Activated naive CD8-positive, alpha-beta T cell (primary cell): Measurements from ENCODE around the gene PYROXD2.
"Not testable (repeated sequence)": the region's sequence is repeated elsewhere in the genome, so short reads cannot be mapped to it uniquely, and the experiment has no call there.

ENCODE experiments used
- H3K27ac Mint-ChIP-seq: one replicate; pipeline ENCODE4 v1.8.0; 2021; ENCODE audit warnings: mixed read lengths
- H3K27me3 Mint-ChIP-seq: one replicate; pipeline ENCODE4 v1.8.0; 2021; ENCODE audit warnings: mixed read lengths
- H3K36me3 Mint-ChIP-seq: one replicate; pipeline ENCODE4 v1.8.0; 2021; ENCODE audit warnings: mixed read lengths
- H3K4me1 Mint-ChIP-seq: one replicate; pipeline ENCODE4 v1.8.0; 2021; ENCODE audit warnings: low read depth, mixed read lengths
- H3K4me3 Mint-ChIP-seq: one replicate; pipeline ENCODE4 v1.8.0; 2021; ENCODE audit warnings: mild to moderate bottlenecking, mixed read lengths
- H3K9me3 Mint-ChIP-seq: one replicate; pipeline ENCODE4 v1.8.0; 2021; ENCODE audit warnings: low read depth, mixed read lengths

Gene PYROXD2

DNA sequence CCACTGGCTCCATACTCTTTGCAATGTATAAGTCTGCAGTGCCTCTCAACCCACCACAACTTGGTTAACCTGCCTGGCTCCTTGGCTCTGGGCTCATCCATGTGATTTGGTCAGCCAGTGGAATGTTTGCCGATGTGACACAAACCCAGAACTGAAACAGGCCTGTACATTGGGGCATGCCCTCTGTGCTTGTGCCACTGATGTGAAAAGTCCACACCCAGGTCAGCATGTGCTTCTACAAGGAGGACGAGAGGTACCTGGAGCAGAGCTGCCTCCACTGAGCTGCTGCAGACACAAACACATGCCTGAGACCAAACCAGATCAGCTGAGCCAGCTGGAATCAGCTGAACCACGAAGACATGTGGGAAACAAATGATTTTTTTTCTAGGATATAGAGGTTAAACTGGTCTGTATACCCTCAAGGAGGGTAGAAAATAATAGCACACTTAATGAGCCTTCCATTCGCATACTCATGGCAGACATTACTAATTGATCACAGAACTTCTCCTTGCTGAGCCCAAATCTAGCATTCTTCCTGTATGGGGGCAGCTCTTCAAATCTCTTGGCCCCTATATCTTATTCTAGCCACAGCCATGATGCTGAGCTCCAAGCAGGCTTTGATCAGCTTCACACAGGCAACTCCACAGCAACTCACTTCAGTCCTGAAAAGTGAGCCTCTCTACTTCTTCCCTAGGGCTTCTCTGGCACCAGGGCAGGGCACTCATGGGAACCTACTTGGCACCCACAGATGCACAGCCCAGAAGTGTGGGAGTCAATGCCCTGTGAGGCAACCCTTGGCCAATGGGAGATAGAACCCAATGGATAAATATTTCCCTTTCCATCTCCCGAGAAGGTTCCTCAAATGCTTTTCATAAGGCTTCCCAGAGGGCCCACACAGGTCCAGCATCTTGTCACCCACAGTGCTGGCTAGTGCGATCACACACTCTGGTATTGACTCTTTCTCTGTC, 18.6 kb downstream of the PYROXD2 start:
- H3K27me3 Mint-ChIP-seq: no peaks in the 10 kb centered on the region
- peaks cover 30% of the 10 kb centered on the region for H3K36me3 Mint-ChIP-seq
- peaks cover 12% of the 10 kb centered on the region for H3K4me1 Mint-ChIP-seq
- no peaks in the 10 kb centered on the region for H3K9me3 Mint-ChIP-seq
- H3K27ac Mint-ChIP-seq: no peak overlapping the region
- H3K4me3 Mint-ChIP-seq: no peak overlapping the region

DNA sequence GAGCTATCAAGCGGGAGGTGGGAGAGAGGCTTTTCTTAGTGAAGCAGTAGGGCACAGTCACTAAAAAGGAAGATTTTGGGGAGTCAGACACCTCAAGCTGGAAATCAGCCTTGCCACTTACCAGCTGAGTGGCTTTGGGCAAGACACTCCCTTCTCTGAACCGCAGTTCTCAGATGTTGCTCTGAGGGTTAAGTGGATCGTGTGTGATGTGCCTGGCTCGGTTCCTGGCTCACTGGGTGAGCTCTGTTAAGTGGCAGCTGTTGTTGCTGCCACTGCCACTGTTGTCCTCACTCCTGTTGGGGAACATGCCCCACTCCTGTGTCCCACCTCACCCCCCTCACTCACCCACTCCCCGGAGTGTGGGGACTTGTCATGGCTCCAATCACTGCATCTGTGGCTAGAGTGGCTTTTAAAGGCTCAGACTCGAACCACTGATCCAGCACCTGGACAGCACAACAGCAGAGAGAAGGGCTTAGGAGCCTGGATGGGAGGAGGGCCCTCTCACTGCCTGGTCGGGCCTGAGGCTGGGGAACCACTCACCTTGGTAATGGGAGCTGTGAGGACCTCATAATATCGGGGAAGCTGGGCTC, 20.0 kb downstream of the PYROXD2 start:
- peaks cover 24% of the 10 kb centered on the region for H3K4me1 Mint-ChIP-seq
- H3K27me3 Mint-ChIP-seq: no peaks in the 10 kb centered on the region
- H3K36me3 Mint-ChIP-seq: peaks cover 26% of the 10 kb centered on the region
- H3K9me3 Mint-ChIP-seq: no peaks in the 10 kb centered on the region
- H3K27ac Mint-ChIP-seq: no peak overlapping the region
- no peak overlapping the region for H3K4me3 Mint-ChIP-seq

DNA sequence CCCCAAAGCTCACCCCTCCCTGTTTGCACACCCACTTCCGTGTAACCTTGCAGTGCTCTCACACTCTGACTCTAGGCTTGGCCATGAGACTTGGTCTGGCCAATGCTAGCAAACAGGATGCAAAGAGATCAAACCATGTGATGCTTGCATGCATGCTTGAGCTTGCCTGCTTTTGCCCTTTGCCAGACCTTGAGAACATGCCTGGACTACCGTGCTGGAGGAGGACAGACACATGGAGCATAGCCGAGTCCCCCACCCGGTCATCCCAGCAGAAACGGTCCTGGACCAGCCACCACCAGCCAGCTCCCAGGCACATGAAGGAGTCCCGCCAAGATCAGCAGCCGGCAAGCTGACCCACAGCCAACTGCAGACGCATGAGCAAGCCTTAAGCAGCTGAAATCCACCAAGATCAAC, 23.4 kb downstream of the PYROXD2 start:
- Mint-ChIP-seq H3K9me3 (no peaks in the 10 kb centered on the region), H3K27ac (no peak overlapping the region), H3K27me3 (no peaks in the 10 kb centered on the region), H3K36me3 (peaks cover 28% of the 10 kb centered on the region), H3K4me3 (peak overlapping the region; percentile 65), H3K4me1 (peaks cover 24% of the 10 kb centered on the region)

DNA sequence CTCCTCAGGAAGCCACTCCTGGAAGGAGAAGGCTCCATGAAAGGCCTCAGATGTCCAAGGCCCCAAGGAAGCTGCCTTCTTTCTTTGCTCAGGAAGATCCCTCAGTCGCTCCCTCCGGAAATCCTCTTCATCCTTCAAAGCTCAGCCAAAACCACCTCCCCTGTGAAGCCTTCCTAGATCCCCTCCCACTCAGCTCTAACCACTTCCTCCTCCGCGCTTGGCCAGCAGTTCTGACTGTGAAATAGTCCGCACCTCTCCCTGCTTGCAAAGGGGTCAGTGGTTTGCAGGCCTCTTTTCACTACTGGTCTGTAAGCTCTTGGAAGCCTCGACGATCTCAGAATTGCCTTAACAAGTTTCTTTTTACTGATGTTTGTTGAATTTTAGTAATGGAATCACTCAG, 23.9 kb downstream of the PYROXD2 start:
- H3K9me3 Mint-ChIP-seq: no peaks in the 10 kb centered on the region
- H3K36me3 Mint-ChIP-seq: peaks cover 25% of the 10 kb centered on the region
- peak overlapping the region; percentile 65 for H3K4me3 Mint-ChIP-seq
- no peaks in the 10 kb centered on the region for H3K27me3 Mint-ChIP-seq
- H3K4me1 Mint-ChIP-seq: peaks cover 24% of the 10 kb centered on the region
- H3K27ac Mint-ChIP-seq: no peak overlapping the region

DNA sequence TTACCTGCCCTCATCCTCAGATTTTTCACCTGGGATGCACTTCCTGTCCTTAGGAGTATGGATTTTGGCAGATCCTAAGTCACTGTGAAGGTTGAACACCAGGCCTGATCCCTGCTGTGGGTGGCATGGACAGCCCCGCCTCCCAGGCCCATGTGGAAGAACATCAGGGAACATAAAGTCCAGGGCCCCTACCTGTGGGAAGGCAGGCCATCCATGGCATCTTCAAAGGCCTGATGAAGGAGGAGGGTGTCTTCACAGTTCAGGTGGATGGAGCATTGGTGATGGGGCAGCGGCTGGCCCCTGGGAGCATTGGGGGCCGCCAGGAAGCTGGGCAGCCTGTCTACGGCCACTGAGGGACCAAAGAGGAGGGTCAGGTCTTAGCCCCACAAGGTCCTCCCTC, 24.6 kb downstream of the PYROXD2 start:
- H3K36me3 Mint-ChIP-seq: peaks cover 24% of the 10 kb centered on the region
- H3K4me1 Mint-ChIP-seq: peaks cover 24% of the 10 kb centered on the region
- no peak overlapping the region for H3K4me3 Mint-ChIP-seq
- H3K27ac Mint-ChIP-seq: no peak overlapping the region
- no peaks in the 10 kb centered on the region for H3K9me3 Mint-ChIP-seq
- no peaks in the 10 kb centered on the region for H3K27me3 Mint-ChIP-seq

DNA sequence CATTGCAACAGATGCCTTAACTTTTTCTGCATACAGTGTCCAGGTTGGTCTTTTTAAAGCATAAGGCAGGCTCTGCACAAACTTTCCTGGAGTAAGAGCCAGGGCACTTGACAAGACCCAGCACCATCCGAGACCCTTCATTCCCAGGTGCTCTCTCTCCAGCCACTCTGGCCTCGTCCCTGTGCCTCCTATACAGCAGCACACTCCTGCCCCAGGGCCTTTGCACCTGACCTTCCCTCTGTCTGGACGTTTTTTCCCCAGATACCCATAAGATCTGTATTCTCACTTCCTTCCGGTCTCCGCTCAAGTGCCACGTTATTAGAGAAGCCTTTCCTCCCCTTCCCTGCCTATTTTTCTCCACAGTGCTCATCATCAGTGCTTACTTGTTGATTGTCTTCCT, 25.6 kb downstream of the PYROXD2 start:
- H3K4me3 Mint-ChIP-seq: no peak overlapping the region
- H3K36me3 Mint-ChIP-seq: peaks cover 19% of the 10 kb centered on the region
- no peaks in the 10 kb centered on the region for H3K27me3 Mint-ChIP-seq
- no peaks in the 10 kb centered on the region for H3K9me3 Mint-ChIP-seq
- peaks cover 24% of the 10 kb centered on the region for H3K4me1 Mint-ChIP-seq
- no peak overlapping the region for H3K27ac Mint-ChIP-seq

DNA sequence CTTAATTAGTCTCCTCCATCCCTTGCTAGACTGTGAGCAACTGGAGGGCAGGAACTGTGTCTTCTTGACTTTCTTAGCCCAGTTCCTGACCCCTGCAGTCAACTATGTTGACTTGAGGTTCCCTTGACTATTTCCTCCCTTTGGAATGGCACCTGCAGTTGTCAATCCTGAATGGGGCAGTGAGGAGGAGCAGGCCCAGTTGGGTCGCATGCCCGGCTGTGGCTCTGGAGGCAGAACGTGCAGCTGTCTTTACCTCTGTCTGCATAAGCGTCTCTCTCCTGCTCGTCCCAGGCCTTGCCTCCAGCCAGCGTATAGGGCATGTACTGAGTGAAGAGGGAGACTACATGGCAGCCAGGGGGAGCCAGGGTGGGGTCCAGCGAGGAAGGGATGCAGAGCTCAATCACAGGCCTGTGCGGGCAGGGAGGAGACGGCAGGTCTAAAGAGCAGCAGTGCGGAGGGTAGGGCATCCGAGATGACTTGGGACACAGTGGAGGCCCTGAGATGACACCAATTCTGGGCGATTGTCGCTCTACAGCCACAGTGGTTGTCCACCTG, 26.8 kb downstream of the PYROXD2 start:
- H3K36me3 Mint-ChIP-seq: peaks cover 16% of the 10 kb centered on the region
- H3K9me3 Mint-ChIP-seq: no peaks in the 10 kb centered on the region
- no peak overlapping the region for H3K4me3 Mint-ChIP-seq
- H3K4me1 Mint-ChIP-seq: peaks cover 24% of the 10 kb centered on the region
- no peak overlapping the region for H3K27ac Mint-ChIP-seq
- no peaks in the 10 kb centered on the region for H3K27me3 Mint-ChIP-seq

DNA sequence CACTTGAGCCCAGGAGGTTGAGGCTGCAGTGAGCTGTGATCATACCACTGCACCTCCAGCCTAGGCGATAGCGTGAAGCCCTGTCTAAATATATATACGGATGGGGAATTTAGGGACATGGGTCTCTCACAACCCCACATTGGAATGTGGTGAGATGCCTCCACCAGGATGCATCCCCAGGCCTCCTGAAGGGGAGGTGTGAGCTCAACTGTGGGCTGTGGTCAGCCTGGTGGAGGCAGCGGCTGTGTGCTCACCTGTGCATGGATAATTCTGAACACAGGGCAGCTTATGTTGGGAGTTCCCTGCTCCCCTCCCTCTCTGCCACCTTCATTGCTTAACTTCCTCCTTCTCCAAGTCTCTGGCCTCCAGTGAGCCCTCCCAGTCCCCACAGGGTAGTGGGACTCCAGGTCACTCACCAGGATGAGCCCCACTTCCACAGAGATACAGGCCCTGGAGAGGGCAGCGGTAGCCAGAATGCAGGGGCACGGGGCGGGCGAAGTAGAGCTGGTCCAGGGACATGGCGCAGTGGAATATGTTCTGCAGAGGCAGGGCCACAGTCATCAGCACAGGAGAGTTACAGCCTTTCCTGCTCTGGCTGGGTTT, 30.4 kb downstream of the PYROXD2 start:
- H3K4me1 Mint-ChIP-seq: no peaks in the 10 kb centered on the region
- no peaks in the 10 kb centered on the region for H3K27me3 Mint-ChIP-seq
- H3K27ac Mint-ChIP-seq: no peak overlapping the region
- H3K4me3 Mint-ChIP-seq: no peak overlapping the region
- H3K36me3 Mint-ChIP-seq: peaks cover 9% of the 10 kb centered on the region
- H3K9me3 Mint-ChIP-seq: no peaks in the 10 kb centered on the region

DNA sequence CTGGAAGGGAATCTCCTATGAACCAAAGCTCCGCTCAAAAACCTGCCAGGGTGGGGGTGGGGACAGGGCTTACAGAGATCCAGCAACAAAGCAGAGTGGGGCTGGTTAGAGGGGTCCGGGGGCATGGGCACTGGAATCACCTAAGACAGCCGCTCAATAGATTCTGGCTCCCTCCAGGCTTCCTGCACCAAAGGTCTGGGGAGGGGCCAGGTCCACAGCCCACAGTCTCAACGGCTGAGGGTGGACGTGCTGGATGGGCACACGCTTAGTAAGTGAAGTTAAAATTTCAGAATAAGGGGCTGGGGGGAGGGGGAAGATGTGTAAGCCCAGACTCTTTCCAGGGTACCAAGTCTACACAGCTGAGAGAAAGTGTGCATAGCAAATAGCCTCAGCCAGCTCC, 31.1 kb downstream of the PYROXD2 start:
- no peak overlapping the region for H3K27ac Mint-ChIP-seq
- H3K4me1 Mint-ChIP-seq: no peaks in the 10 kb centered on the region
- no peaks in the 10 kb centered on the region for H3K9me3 Mint-ChIP-seq
- peaks cover 5% of the 10 kb centered on the region for H3K36me3 Mint-ChIP-seq
- H3K27me3 Mint-ChIP-seq: no peaks in the 10 kb centered on the region
- H3K4me3 Mint-ChIP-seq: no peak overlapping the region

DNA sequence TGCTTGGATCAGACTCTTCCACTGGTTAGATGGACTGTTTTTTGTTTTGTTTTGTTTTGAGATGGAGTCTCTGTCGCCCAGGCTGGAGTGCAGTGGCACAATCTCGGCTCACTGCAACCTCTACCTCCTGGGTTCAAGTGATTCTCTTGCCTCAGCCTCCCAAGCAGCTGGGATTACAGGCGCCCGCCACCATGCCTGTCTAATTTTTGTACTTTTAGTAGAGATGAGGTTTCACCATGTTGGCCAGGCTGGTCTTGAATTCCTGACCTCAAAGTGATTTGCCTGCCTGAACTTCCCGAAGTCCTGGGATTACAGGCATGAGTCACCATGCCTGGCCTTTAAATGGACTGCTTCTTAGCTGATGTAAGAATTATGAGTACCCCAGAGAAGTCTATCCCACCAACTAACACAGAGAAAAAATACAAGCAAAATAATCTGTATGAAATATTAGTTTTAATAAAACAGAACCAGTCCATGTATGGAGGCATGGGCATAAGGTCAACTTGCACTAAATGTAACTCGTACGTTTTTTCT, 31.8 kb downstream of the PYROXD2 start:
- H3K4me3 Mint-ChIP-seq, H3K27me3 Mint-ChIP-seq, H3K27ac Mint-ChIP-seq, H3K4me1 Mint-ChIP-seq, H3K36me3 Mint-ChIP-seq, H3K9me3 Mint-ChIP-seq: not testable (repeated sequence)

DNA sequence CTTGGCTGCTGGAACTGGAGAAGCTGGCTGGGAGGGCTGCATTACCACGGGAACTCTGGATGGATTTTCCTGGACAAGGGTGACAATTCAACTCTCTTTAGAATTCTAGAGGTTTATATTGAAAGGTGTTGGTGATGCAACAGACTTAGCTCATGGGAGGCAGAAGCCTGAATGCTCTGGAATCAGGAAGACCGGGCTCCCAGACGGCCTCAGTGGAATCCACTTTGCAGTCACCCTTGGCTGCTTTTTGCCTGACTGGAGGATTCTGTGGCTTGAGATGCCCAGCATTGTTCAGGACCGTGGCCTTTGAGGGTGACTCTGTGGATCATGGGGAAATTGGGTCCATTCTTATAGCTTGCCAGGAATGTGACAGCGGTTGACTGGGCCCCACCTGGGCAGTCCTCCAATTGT, 32.3 kb downstream of the PYROXD2 start:
- H3K36me3 Mint-ChIP-seq: peaks cover 8% of the 10 kb centered on the region
- no peaks in the 10 kb centered on the region for H3K4me1 Mint-ChIP-seq
- H3K4me3 Mint-ChIP-seq: no peak overlapping the region

DNA sequence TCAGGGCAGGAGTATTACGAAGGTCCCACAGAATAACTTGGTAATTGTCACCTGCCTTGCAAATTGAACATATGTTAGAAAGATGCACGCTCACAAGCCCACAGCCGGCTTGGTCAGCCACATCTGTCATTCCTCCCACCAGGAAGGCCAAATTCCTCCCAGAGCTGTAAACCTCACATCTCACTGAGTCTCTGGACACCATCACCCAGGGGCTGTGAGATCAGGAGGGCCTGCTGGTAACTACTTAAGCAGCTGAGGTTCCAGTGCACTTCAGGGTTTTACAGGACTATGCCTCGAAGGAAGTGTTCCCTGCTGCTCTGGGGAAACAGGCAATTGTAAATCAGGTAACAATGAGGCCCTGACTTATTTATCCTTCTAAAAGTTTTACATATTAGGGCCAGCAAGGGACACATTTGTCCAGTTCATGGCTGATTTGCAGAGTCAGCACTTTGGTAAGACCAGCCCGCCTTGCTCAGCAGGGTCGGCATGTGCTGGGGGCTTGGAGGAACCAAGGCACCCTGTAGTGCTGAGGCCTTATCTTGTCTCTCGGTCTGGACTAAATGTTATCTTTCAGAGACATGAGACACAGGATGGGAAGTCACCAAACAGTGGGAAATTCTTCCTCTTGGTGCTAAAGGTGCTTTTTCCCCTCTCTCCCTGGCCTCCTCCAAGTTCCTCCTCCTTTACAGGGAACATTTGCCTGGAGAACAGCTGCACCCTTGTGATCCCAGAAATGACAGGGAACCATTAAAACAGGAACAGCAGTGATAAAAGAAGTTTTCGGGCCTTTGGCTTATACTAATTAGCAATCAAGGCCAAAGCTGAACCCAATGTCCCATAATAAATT, 34.3 kb downstream of the PYROXD2 start:
- H3K4me3 Mint-ChIP-seq: no peak overlapping the region
- H3K4me1 Mint-ChIP-seq: no peaks in the 10 kb centered on the region
- H3K36me3 Mint-ChIP-seq: peaks cover 9% of the 10 kb centered on the region
- H3K9me3 Mint-ChIP-seq: no peaks in the 10 kb centered on the region
- H3K27me3 Mint-ChIP-seq: no peaks in the 10 kb centered on the region
- H3K27ac Mint-ChIP-seq: no peak overlapping the region

More for the DNA sequence above, 32.3 kb downstream of the PYROXD2 start:
- Mint-ChIP-seq H3K27me3 (no peaks in the 10 kb centered on the region), H3K9me3 (no peaks in the 10 kb centered on the region), H3K27ac (no peak overlapping the region)

DNA sequence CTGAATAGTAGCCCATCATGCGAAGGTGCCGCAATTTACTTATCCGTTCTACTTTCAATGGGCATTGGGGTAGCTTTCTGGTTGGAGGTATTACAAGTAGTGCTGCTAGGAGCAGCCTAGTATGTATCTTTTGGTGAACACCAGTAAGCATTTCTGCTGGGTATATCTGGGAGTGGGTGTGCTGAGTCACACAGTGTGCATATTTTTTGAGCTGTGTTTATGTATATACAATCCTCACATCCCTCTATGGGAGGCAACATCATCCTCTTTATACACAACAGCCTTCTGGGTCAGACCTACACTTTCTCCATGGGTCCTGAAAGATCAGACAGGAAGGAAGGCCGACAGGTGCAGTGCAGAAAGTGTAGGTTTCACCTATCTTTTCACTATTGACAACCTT, 36.3 kb downstream of the PYROXD2 start:
- H3K27me3 Mint-ChIP-seq: no peaks in the 10 kb centered on the region
- no peak overlapping the region for H3K4me3 Mint-ChIP-seq
- H3K4me1 Mint-ChIP-seq: no peaks in the 10 kb centered on the region
- H3K36me3 Mint-ChIP-seq: peaks cover 8% of the 10 kb centered on the region
- H3K27ac Mint-ChIP-seq: no peak overlapping the region
- no peaks in the 10 kb centered on the region for H3K9me3 Mint-ChIP-seq

DNA sequence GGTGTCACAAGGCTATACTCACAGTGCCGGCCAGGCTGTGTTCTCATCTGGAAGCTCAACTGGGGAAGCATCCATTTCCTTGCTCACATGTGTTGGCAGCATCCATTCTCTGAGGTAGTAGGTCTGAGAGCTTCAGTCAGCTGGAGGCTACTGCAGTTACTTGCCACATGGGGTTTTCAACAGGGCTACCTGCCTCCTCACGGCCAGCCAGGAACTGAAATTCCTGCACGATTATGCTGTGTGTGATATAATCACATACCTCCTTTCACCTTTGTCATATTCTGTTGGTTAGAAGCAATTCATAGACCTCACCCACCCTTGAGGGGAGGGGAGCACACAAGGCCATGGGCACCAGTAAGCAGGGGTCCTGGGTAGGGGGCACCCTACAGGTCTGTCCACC, 37.4 kb downstream of the PYROXD2 start:
- Mint-ChIP-seq H3K36me3 (peaks cover 8% of the 10 kb centered on the region), H3K4me1 (no peaks in the 10 kb centered on the region), H3K27ac (no peak overlapping the region), H3K9me3 (no peaks in the 10 kb centered on the region), H3K27me3 (no peaks in the 10 kb centered on the region), H3K4me3 (no peak overlapping the region)
